HG03064 (cell line): ENCODE data around the gene MCUB.
"Not testable (repeated sequence)": the region's sequence is repeated elsewhere in the genome, so short reads cannot be mapped to it uniquely, and the experiment has no call there.

Experiments
- ATAC-seq: cut with Tn5 transposase; IDR thresholded peaks from one replicate; pipeline ENCODE4 v1.9.1; 2021; ENCODE audit warnings: low read depth; ENCODE audit not compliant: unreplicated experiment

The MCUB gene

DNA sequence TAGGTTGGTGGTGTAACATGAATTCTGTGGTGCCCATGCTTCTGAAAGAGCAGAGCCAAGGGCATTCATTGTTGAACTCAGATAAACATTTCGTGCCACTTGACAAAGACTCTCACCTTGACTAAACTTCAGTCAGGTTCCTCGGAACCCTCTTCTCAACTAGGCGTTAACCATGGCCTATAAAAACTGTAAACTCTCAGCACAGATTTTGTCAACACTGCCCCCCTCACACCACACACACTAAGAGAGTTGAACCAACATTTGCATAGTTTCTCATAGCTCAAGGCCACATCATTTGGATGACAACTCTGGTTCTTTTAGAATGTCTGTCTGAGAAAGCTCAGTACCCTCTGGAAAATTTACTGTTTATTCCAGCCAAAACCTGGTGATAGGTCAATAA lies 115.1 kb downstream of the MCUB start:
- no peak for ATAC-seq

DNA sequence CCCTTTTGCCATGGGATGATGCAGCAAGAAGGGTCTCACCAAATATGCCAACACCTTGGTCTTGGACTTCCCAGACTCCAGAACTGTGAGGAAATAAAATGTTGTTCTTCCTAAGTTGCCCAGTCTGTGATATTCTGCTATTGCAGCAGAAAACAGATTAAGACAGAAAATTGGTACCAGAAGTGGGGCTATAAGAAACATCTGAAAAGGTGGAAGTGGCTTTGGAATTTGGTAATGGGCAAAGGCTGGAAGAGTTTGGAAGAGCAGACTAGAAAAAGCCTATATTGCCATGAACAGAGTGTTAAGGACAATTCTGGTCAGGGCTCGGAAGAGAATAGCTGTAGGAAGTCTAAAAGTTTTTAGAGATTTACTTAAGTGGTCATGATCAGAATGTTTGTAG lies 115.8 kb downstream of the MCUB start:
- ATAC-seq = no peak

DNA sequence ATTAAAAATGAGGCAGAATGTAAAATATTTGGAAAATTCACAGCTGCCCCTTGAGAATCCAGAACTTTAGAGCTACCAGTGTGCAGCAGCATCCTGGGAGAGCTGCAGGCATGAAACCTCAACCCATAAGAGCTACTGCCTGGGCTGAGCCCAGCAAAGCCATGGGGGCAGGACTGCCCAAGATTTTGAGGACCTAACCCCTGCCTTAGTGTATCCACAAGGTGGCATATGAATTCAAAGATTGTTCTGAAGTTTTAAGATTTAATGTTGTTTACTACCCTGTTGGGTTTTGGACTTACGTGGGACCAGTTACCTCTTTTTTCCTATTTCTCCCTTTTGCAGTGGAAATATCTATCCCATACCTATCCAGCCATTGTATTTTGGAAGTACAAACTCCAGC lies 116.8 kb downstream of the MCUB start:
- ATAC-seq = no peak

DNA sequence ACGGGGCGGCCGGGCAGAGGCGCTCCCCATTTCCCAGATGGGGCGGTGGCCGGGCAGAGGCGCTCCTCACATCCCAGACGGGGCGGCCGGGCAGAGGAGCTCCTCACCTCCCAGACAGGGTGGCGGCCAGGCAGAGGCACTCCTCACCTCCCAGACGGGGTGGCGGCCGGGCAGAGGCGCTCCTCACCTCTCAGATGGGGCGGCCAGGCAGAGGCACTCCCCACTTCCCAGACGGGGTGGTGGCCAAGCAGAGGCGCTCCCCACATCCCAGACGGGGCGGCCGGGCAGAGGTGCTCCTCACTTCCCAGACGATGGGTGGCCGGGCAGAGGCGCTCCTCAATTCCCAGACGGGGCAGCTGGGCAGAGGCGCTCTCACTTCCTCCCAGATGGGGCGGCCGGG lies 118.4 kb downstream of the MCUB start:
- not testable (repeated sequence) for ATAC-seq

DNA sequence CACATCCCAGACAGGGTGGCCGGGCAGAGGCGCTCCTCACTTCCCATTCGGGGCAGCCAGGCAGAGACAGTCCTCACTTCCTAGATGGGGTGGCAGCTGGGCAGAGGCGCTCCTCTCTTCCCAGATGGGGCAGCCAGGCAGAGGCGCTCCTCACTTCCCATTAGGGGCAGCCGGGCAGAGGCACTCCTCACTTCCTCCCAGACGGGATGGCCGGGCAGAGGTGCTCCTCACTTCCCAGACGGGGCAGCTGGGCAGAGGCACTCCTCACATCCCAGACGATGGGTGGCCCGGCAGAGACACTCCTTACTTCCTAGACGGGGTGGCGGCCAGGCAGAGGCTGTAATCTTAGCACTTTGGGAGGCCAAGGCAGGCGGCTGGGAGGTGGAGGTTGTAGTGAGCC lies 118.9 kb downstream of the MCUB start:
- not testable (repeated sequence) for ATAC-seq

DNA sequence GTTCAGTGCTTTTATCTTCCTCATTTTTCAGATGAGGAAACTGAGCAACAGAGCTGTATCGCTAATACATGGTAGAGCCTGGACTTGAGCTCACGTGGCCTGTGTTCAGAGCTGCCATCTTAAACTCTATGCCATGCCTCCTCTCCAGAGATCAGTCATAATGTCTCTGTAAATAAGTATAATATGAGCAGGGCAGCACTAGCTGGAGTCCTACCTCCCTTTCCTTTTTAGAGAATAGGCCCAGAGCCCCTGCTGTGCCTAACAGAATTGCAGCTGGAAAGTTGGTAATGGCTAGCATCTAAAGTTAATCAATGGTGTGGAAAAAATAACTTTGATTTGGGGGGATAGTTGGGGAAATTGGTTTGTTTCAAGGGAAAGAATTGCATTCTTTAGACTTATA lies 122.8 kb downstream of the MCUB start:
- ATAC-seq = no peak

DNA sequence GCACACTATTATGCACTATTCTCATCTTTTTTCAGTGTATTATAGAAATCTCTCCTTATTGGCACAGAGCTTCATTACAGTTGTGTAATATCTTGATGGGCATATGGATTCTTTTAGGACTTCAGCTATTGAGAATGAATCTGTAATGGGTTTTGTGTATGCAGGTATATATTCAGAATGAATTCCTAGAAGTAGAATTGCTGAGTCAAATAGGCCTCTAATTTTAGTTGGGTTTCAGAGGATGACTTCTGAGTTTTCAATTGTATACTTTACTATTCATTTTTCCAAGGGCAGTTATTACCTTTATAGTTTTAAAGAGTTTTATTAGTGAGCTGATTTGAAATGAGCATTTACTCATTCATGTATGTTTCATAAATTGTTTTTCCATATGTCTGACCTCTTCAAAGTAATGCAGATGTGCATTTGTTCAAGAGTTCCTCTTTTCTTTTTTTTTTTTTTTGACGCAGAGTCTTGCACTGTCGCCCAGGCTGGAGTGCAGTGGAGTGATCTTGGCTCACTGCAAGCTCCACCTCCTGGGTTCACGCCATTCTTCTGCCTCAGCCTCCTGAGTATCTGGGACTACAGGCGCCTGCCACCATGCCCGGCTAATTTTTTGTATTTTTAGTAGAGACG lies 123.7 kb downstream of the MCUB start:
- no peak for ATAC-seq

DNA sequence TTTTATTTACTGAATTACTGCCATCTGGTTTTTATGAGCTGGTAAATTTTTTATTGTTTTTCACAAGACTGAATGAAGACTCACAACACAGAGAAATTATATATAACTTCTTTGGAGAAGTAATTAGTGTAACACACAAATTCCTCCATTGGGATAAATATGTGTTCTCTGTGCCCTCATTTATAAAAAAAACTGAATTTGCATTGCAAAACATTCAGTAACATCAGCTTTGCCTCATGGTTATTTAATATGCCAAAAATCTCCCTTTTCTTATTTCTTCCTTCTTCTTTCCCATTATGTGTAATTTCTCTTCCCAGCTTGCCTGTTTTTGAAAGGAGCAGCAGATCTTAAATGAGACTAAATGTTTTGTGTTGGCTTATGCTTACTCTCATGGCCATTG lies 124.7 kb downstream of the MCUB start:
- no peak for ATAC-seq

DNA sequence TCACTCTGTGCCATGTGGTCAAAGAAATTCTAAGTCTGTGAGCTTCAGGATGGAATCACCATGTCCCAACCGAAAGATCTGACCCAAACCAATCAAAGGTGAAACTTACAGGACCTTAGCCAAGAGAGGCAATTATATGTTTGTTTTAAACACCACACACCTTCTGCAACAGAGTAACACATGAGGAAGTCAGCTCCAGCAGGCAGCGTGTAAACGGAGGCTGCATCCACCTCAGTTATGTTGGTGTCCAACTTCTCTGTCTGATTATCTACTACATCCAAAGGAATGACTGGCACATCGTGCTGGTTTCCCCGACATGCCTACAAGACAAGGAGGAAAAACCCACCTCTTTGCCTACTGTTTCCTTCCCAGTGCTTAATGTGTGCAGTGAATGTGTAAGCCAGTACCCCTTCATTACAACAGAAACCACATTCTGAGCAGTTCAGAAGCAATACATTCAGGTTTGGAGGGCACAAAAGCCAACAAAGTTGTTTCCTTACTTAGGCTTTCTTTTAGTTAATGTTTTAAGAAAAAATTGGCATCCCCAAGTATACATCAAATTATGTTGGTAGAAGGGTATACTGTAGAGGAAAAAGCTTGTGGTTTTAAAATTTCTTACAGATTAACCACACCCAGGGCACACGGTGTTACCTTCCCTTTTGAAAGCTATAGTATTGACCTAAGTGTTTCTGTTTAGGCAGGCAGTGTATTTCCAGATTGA lies 130.8 kb downstream of the MCUB start:
- ATAC-seq = peak; percentile 94

DNA sequence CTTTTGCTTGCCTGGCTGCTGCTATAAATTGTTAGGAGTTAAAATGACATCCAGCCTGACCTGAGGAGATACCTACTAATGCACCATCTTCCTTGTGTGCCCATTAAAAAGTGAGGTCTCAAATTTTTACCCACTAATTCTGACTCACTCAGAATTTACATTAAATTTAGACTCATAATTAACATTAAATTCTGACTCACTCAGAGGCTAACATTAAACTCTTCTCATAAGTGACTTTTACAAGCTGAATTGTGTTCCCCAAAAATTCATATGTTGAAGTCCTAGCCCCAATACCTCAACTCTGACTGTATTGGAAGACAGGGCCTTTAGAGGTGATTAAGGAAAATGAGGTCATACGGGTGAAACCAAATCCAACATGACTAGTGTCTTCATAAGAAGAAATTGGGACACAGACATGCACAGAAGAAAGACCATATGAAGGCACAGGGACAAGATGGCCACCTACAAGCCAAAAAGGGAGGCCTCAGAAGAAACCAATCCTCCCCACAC lies 131.4 kb downstream of the MCUB start:
- ATAC-seq = no peak

DNA sequence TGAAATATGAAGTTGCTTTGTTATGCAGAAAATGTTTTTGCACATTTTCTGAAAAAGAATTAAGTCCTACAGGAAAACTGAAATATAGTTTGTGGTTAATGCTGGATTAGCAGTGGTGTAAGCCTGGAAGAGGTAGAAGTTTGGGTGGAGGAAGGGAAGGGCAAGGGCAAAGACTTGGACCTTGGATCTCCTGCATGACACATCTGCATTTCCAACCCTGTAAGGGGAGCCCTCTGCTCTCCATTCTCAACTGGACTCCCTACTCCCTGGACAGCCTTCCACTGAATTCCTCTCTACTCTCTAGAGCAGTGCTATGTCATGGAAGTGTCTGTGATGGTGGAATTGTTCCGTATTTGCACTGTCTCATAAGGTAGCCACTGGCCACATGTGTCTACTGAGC lies 138.6 kb downstream of the MCUB start:
- no peak for ATAC-seq

DNA sequence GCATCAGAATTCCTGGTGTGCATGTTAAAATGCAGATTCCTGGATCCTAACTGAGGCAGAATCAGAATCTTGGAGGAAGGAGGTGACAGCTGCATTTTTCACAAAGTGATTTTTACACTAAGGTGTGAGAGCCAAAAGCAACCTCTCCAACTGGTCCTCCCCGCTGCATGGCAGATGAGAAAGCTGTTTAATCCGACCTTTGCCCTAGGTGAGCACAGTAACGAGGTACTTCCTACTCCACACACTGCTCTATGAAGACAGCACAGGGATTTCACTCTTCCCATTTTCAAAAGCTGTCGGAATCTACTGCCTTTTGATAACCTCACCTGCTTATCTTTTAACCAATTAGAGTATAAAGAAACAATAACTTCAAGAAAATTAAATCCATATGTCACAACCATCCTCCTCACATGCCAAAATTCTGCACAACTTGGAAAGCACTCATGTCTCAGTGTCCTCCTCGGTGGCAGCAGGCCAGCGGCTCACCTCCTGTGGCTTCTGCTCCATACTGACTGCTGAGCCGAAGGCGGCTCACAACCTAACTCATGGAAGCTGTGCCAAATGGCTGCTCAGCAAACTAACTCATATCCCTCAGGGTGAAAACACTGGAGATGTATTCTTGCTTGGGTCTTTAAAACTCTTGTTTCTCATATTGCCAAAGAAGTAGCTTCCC lies 139.6 kb downstream of the MCUB start:
- no peak for ATAC-seq

DNA sequence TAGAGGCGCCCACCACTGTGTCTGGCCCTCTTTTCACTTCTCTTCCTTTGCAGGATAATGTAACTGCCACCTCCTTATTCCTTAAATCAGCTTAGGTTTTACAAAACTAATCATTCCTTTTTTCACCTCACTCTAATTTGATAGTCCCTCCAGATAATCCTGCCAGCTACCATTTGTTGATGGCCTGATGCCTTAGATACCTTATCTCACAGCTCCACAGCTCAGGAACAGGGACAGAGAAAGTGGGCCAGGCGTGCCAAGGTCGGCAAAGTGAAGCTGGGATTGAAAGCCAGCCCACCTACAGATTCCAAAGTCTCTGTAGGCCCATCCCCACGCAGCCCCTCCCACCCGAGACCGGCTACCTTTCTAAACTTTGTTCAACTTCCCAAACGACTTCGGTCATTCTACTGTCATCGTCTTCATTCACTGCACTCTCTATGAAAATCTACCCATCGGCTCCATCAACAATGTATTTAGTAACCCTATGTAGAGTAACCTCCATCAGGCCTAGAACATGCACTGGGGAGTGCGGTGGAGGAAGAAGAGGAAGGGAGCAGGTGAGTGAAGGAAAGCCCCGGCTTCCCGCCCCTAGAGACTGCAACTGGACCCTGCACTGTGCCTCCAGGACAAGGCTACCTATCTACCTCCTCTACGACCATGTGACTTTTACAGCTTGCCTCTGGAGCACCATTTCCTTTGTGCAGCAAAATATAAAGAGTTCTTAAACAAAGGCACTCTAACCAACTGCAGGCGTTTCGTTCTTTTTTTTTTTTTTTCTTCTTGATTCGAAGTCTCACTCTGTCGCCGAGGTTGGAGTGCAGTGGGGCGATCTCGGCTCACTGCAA lies 141.7 kb downstream of the MCUB start:
- ATAC-seq = no peak

DNA sequence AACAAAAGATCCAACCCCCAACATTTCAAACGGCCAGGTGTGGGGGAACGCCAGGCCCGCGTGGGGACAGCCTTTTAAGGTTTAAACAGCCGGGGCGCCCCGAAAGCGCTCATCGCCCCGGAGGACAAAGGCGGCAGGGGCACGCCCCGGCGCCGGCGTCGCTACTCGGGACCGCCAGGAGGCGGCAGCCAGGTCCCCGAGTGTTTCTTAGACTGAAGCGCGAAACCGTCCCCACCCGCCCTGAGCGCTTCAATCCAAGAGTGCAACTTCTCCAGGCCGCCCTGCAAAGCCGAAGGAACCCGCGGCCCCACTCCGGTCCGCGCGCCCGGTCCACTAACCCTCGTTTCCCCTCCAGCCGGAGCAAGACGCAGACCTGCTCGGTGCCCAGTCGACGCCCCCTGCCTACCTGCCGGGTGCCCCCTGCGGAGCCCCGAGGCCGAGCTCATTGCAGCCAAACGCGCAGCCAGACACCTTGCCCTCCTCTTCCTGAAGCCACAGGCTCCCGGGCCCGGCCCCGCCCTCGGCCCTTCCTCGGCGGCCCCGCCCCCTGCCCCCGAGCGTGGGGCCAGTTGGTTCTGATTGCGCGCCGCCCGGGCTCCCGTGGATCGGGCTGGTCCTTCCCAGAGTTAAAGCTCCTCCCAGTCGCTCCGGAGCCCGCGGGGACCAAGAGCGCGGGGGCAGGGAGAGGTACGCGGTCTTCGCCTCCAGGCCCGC lies 143.1 kb downstream of the MCUB start, which contains the start of gene CASP6:
Gene CASP6 (minus strand): TSS at position 496 of the 714 bp plus-strand sequence. CDS start 50 bp downstream, at position 446.
- peak; percentile 70 for ATAC-seq

DNA sequence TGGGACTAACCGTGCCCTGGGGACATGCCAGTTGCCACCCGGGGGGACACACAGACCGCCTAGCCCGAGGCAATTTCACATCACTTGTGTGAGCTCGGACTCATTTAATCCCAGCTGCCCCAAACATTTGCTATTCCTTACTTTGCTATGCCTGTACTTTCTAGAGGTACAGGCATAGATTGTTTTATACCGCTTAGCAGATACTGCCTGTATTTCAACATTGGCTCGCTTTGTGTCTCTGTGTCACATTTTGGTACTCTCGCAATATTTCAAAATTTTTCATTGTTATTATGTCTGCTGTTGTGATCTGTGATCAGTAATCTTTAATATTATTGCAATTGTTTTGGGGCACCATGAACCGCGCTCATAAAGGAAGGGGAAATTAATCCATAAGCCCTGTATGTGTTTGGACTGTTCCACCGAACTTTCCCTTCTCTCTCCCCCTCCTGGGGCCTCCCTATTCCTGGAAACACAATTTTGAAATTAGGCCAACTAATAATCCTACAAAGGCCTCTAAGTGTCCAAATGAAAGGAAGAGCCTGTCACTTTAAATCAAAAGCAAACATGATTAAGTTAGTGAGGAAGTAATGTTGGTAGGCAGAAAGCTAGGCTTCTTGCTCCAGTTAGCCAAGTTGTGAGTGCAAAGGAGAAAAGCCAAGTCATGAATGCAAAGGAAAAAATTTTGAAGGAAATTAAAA lies 143.8 kb downstream of the MCUB start:
- ATAC-seq = no peak

DNA sequence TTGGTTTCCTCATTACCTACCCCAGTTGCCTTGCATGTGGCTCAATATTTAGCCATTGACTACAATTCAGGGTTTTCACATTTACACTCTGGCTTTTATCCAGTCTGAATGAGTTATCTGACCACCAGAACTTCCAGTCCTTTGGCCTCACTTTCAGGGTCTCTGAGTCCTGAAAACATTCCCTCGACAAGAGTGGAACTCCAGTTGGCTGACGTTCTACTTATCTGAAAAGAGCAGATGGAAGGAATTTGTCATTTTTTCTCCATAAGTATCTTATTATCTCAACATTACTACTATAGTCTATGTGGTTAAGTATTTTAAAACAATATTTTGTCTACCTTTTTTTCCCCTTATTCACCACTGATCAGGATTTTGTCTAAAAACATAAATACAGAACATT lies 148.4 kb downstream of the MCUB start:
- no peak for ATAC-seq

DNA sequence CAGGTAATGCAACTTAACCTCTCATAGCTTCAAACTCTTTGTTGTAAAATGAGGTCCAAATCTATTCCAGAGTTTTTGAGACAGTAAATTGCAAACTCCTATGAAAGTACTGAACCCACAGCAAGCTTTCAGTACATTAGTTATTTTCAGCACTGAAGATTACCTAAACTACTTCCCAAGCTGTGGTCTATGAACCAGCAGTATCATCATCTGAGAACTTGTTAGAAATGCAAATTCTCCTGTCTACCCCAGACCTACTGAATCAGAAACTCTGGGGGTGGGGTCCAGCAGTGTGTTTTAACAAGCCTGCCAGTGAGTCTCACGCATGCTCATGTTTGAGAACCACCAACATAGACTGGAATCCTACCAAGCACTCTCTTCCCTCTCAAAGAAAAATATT lies 148.9 kb downstream of the MCUB start:
- peak; percentile 62 for ATAC-seq

DNA sequence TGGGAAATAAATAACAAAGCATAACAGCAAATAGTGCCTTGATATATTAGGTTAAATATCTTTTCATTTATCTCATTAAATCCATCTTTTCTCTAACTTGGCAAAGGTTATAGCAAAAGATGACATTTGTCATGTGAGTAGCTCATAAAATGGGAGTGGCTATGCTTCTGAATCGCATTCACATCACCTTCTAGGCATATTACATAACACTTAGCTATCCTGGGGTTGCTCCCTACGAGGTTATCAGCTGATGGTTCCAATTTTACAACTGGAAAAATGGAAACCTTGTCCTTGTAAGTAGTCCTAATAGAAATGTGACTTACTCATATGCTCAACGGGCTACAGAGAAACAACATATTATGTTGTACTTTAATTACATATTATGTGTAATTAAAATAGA lies 153.5 kb downstream of the MCUB start:
- ATAC-seq = no peak

DNA sequence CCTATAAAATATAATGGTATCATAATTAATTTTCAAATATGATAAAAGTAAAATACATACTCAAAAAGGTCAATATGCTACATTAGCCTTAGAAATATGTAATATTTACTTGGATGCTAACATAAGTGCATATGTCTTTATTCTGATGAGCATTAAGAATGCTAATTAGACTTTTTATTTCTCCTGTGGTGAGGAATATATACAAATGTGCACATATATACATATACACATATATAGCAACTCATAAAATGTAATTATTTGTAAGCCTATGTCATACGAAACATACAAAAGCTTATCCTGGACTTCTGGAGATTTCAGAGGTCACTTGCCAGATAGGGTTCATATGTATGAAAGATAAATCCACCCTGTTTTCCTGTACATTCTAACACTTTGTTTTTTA lies 158.7 kb downstream of the MCUB start:
- ATAC-seq = no peak
